GM18505 (cell line): ENCODE measurements around the gene ARHGAP19.
"Not testable (repeated sequence)": the region's sequence is repeated elsewhere in the genome, so short reads cannot be mapped to it uniquely, and the experiment has no call there.

Source experiments
- ATAC-seq: cut with Tn5 transposase; IDR thresholded peaks from one replicate; pipeline ENCODE4 v1.9.1; 2021; ENCODE audit not compliant: unreplicated experiment
- POLR2A ChIP-seq: IDR thresholded peaks from 4 replicates; pipeline ENCODE4 v1.6.1; 2011; ENCODE audit warnings: borderline replicate concordance; ENCODE audit not compliant: insufficient read depth, insufficient read length; ENCODE audit errors: extremely low read depth

The ARHGAP19 gene

GRCh38 chr10:97312897-97313296, 20.5 kb upstream of the ARHGAP19 start:
- no peak for TF ChIP-seq POLR2A
- ATAC-seq: no peak

- ATAC-seq: no peak
- TF ChIP-seq POLR2A: no peak
Observed at GRCh38 chr10:97311111-97311626, 18.7 kb upstream of the ARHGAP19 start.

DNA sequence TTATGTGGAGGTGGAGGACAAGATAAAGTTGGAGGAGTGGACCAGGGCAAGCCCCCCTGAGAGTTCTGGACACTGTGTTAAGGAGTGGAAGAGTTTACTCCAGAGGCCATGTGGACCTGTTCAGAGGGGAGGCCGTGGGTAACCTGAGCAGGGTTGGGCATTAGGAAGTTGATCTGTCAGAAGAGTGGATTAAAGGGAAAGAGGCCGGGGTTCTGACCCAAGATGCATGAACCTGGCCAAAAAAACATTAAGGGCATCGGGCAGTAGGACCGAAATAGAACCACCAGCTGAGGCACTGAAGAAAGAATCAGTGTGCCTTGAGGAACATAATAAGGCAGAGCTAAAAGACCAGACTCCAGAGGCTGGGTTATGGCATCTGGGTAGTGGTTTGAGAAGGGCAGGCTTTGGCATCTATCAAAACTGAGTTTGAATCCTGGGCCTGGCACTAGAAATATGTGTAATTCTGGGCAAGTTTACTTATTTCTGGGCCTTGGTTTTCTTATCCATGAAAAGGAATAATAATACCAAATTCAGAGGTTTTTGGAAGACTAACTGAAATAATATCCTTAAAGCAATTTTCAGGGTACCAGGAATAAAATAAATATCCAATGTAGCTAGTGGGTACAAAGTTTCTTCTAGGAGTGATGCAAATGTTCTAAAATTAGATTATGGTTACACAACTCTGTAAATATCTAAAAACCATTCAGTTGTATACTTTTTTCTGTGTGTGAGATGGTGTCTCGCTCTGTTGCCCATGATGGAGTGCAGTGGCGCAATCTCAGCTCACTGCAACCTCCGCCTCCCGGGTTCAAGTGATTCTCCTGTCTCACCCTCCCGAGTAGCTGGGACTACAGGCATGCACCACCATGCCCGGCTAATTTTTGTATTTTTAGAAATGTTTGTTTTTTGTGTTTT, 15.7 kb upstream of the ARHGAP19 start:
- ATAC-seq: no peak
- TF ChIP-seq POLR2A: no peak

GRCh38 chr10:97307441-97307840, 15.0 kb upstream of the ARHGAP19 start:
- no peak for ATAC-seq
- TF ChIP-seq POLR2A: no peak

GRCh38 chr10:97302088-97302791, 9.8 kb upstream of the ARHGAP19 start:
- ATAC-seq: no peak
- no peak for TF ChIP-seq POLR2A

GRCh38 chr10:97300980-97301379, 8.5 kb upstream of the ARHGAP19 start:
- TF ChIP-seq POLR2A: no peak
- no peak for ATAC-seq

GRCh38 chr10:97298223-97298571, 5.8 kb upstream of the ARHGAP19 start:
- ATAC-seq: no peak
- no peak for TF ChIP-seq POLR2A

- no peak for ATAC-seq
- no peak for TF ChIP-seq POLR2A
Observed at GRCh38 chr10:97297556-97298222, 5.3 kb upstream of the ARHGAP19 start.

DNA sequence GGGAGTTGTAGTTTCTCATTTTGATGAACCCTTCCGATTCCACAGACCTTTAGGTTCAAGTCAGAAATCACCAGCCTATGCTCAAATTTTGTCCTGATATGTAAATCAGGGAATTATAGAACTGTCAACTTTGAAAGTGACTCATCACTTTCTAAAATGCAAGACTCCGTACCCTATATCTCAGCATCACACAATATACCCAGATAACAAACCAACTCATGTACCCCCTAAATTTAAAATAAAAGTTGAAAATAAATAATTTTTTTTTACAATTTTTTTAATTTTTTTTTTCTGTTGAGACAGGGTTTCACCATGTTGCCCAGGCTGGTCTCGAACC, 393 bp upstream of the ARHGAP19 start:
- TF ChIP-seq POLR2A: no peak
- no peak for ATAC-seq

DNA sequence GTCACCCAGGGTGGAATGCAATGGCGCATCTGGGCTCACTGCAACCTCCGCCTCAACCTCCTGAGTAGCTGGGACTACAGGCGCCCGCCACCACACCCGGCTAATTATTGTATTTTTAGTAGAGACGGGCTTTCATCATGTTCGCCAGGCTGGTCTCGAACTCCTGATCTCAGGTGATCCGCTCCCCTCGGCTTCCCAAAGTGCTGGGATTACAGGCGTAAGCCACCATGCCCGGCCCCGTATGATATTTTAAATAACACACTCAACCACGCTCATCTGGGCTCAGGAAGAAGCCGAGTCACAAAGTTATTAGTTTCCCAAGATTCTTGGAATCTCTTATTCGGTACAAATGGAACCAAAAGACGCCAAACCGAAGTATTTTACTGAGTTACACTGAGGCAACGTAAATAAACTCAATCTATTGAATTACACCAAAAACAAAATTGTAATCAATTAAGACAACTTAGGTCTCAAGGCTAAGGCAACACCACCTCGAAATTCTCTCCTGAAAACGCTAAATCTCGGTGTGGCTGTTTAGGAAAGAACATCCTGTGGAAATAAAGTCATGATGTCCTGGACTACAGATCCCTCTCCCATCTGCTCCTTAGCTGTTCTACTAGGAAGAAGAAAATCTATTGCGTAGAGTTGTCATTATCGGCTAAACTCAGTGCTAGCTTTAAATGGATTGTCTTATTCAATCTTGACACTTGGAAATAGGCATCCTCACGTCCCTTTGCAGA, 910 bp downstream of the ARHGAP19 start:
- TF ChIP-seq POLR2A: no peak
- ATAC-seq: no peak

DNA sequence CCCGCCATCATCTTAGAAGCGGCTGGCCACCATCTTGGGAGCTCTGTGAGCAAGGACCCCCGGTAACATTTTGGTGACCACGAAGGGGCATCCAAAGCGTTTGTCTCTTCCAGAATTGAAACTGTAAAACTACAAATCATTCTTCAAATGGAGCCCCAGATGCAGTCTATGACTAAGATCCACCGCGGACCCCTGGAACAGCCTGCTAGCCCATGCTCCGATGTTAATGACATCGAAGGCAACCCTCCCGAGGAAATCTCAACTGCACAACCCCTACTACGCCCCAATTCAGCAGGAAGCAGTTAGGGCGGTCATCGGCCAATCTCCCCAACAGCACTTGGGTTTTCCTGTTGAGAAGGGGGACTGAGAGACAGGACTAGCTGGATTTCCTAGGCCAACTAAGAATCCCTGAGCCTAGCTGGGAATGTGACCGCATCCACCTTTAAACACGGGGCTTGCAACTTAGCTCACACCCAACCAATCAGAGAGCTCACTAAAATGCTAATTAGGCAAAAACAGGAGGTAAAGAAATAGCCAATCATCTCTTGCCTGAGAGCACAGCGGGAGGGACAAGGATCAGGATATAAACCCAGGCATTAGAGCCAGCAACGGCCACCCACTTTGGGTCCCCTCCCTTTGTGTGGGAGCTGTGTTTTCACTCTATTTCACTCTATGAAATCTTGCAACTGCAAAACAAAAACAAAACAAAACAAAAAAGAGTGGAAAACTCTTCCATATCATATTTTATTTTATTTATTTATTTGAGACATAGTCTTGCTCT, 1.7 kb downstream of the ARHGAP19 start:
- ATAC-seq: not testable (repeated sequence)

GRCh38 chr10:97290076-97290475, 2.4 kb downstream of the ARHGAP19 start:
- ATAC-seq: not testable (repeated sequence)
